ENCODE results near the gene KRTDAP. TPM values are rescaled to one million over a fixed set of nuclear protein-coding genes. Genes with fewer than 3 reads are reported as not detected.
A peak's percentile ranks its signal among the peaks of the same experiment; 100 is the strongest.

Gene KRTDAP, protein sequence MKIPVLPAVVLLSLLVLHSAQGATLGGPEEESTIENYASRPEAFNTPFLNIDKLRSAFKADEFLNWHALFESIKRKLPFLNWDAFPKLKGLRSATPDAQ
- total RNA-seq: not detected
- long read RNA-seq: 0 reads

DNA sequence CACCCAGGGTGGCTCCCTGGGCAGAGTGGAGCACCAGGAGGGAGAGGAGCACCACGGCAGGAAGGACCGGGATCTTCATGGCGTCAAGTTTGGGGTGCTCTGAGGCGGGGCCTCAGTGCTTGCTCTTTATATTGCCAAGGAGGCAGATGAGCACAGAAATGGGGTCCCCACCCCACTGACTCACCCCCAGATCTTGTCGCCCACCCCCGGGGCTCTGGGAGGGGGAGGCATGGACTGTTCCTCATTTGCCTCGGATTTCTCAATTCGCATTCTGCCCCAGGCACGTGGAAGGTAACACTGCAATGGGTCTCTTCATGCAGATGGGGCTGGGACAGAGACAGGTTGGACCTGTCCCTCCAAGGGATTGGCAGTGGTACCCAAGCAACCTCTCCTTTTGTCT, at the start of gene KRTDAP:
Gene KRTDAP (minus strand): TSS at position 101 of the 400 bp plus-strand sequence. CDS start 22 bp downstream, at position 79.
- ATAC-seq (ENCODE audit: poor library complexity) (no peak), DNase-seq (no peak)
- intact Hi-C loops (cut with DNase I): no loop called here

DNA sequence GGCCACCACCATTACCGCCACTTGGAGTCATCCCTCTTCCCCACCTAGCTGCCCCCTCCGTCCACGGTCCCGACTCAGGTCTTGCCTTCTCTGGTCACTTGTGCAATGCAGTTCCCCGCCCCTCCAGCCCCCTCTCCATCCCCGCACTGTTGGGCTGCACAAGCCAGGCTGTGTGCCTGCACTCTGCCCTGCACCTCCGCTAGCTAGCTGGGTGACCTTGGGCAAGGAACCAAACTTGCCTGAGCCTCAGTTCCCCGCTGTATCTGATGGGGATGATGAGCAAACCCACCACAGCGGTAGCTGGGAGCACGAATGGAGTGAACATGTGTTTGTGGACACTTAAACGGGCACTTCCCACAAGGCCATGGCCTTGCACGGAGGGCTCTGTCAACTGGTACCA, 49.6 kb upstream of the KRTDAP start:
- DNase-seq (no peak), ATAC-seq (ENCODE audit: poor library complexity) (no peak)
- intact Hi-C loops (cut with DNase I): loop anchor here (10.0 kb wide), 1 partner anchor 175 kb away; the partner anchor contains the start of gene KMT2B

DNA sequence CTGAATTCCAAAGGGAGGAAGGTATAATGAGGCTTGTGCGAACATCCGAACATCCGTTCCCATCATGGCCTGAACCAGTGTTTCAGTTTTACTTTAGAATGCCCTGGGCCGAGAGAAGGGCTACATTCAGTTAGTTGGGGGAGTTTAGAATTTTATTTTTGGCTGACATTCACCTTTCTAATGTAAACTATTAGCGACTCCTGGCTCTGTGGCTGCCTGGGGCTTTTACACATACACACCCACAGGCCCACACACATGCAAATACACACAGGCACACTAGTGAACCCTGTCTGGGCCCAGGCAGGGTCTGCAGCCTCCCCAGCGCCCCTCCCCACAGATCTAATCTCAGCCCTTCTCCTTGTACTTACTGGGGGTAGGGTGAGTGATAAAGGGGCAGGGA, 49.0 kb upstream of the KRTDAP start:
- ATAC-seq (ENCODE audit: poor library complexity): no peak
- intact Hi-C loops (cut with DNase I): no loop called here
- DNase-seq: no peak

DNA sequence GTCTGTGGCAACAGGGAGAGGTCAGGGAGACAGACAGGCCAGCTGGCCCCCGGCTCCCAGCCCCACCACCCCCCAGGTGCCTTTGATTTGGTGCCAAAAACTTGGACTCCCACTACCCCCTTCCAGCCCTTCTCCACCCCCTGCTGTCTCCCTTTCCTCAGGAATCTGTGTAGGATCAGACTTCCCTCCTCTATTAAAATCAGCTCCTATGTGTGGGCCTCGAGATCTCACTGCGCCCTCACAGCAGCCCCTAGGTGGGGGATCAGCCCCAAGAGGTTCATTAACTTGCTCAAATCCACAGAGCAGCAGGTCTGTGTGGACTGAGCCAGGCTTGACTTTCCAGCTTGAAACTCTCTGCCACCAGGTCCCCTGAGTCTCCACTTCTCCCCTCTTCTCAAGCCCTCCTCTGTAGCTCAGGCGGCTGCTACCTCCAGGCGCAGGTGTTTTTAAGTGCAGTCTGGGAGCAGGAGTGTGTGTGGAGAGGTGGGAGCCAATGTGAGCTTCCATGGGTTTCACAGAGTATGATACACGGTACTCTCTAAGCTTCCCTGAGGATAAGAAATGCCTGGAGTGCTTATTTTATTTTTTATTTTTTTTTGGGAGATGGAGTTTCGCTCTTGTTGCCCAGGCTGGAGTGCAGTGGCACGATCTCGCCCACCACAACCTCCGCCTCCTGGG, 44.7 kb upstream of the KRTDAP start:
- intact Hi-C loops (cut with DNase I): no loop called here
- ATAC-seq (ENCODE audit: poor library complexity) (no peak), DNase-seq (no peak)

DNA sequence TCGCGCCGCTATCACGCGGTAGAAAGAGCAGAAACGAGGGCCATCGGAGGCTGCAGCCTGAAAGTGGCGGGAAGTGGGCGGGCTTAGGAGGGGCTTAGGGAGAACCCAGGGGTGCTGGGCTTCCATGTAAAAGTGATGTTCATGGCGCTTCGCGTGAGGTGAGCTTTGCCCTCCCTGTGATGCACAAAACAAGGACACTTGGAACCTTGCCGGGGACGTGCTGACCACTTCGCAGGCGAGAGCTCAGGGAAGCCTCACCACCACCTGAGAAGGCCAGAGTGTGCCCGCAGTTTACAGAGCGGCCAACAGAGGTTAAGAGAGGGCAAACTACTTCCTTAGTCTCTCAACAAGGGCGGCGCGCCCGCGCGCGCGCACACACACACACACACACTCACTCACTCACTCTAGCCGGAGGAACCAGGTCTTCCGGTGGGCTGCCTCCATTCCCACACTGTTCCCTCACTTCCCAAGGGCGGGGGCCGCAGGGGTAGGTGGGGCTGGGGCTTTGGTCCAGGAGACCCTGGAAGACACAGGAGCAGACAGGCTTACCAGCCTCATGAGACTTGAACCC, 43.6 kb upstream of the KRTDAP start:
- DNase-seq: peak; percentile 59
- intact Hi-C loops (cut with DNase I): no loop called here
- peak; percentile 58 for ATAC-seq (ENCODE audit: poor library complexity)

DNA sequence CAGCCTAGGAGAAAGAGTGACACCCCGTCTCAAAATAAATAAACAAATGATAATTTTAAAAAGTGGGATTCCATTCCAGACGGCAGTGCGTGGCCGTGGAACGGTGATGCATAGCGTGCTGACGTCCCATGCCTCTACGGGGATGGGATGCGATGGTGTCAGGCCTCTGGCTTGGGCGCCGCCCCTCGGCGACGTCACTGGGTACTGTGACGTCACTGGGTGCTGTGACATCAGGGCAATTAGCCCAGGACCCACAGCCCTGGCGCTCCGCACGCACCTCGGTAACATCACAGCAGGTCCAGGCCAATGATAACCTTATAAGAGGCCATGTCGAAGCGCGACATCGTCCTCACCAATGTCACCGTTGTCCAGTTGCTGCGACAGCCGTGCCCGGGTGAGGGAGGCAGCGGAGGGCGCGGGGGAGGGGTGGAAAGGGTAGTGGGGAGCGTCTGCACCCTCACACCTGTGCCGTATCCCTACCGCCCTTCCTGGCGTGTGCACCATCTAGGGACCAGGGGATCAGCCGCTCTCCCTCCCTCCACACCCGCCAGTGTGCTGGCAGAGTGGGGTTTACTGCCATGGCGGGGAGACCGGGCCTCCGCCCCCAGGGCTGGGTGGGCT, 43.0 kb upstream of the KRTDAP start, which contains the start of gene GAPDHS:
Gene GAPDHS (plus strand): TSS at position 256 of the 621 bp plus-strand sequence. CDS start 72 bp downstream, at position 328.
- no peak for DNase-seq
- intact Hi-C loops (cut with DNase I): no loop called here
- no peak for ATAC-seq (ENCODE audit: poor library complexity)

DNA sequence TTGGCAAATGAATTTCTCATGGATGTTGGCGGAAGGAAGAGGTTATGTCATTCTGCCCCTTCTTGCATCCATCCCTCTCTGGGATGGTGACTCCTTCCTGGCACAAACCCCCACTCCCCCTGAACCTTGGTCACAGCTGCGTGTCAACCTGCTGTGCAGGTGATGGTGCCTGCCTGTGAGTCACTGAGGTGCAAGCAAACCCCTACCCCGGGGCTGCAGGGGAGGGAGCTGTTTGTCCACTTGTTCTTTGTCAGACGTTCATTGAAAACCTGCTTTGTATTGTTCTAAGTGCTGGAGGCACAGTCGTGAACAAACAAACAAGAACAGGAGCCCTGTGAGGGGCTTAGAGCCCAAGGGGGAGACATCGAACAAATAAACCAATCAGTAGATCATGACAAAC, 41.0 kb upstream of the KRTDAP start:
- ATAC-seq (ENCODE audit: poor library complexity) (no peak), DNase-seq (no peak)
- intact Hi-C loops (cut with DNase I): no loop called here

DNA sequence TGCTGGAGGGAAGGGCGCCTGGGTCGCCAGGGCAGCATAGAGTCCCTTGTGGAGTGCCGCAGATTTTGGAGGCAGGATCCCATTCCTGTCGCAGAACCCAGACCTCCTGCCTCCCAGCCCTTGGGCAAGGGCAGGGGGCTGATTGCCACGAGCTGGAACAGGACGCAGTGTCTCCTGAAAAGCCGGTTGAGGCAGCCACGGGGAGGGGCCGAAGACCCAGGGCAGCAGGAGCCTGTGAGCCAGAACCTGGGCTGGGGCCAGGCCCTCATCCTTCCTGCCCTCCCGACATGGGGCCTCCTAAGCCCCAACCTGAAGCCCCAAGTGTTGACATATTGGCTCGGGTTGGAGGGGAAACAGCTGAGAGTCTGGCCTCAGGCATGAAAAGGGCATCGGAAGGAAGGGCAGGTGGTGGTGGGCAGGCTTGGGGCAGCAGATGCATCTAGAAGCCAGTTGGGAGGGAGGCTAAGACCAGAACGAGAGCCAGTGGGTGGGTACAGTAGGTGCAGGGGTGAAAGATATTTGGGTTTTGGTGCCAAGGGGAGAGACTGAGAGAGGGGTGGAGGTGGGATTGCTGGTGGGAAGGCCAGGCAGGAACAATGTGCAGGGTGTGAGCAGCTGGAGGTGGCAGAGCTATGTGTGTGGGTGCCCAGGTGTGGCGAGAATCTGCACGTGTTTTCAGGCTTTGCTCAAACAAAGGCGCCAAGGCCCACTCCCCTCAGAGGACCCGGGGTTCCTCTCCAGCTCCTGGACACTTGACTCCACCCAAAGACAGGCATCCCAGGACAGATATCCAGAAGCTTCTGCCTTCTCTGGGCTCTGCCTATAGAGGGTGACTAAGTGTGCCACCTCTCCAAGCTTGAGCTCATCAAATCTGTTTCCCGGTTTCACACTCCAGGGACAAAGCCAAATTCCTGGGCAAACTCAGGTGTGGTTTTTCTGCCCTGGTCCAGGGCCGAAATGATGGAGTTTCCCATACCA, 39.3 kb upstream of the KRTDAP start:
- DNase-seq (no peak), ATAC-seq (ENCODE audit: poor library complexity) (no peak)
- intact Hi-C loops (cut with DNase I): no loop called here

DNA sequence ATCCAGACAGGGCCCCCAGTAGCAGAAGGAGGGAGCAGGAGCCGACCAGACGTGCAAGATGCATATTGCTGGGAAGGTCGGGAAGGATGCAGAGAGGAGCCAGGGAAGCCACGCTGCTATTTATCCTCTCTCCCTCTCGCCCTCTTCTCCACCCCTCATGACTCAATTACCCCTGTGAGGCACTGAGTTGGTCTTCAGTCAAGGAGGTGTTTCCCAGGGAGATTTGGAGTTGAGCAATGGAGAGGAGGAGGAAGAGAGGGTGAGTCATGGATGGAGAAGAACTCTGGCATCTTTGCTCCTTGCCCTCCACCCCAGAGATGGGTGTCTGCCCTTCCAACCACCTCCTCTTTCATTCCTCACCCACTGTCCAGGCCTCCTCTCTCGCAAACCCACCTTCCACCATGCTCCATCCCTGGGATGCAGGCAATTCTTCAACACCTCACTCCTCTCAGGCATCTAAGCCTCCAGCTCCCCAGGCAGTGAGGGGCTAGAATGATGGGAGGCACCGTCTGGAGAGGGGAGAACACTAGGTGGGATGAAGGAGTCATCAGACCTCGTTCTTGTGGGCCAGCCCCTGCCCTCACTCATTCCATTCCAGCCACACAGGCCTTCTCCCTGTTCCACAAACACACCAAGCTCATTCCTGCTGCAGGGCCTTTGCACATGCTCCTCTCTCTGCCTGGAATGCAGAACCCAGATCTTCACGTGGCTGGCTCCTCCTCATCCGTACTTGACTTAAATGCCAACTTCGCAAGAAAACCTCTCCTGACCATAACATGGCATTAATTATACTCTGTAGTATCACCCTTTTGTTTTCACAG, 38.2 kb upstream of the KRTDAP start, which contains the start of gene SBSN:
Gene SBSN (minus strand): TSS at position 94 of the 821 bp plus-strand sequence. CDS start 30 bp downstream, at position 64.
- ATAC-seq (ENCODE audit: poor library complexity): no peak

DNA sequence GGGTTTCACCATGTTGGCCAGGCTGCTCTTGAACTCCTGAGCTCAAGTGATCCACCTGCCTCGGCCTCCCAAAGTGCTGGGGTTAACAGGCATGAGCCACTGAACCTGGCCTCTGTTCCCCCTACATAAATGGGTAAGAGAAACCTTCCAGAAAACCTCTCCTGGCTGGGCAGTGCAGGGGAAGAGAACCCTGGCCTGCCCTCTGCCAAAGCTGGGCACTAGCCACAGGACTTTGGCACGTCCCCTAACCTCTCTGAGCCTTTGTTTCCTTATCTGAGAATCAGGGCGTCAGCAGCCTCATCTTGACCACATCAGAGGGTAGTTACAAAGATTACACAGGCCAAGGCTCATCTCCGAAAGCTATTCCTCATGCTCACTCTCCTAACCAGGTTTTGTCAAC, 35.6 kb upstream of the KRTDAP start:
- ATAC-seq (ENCODE audit: poor library complexity): no peak

More for the DNA sequence above, 38.2 kb upstream of the KRTDAP start, which contains the start of gene SBSN:
- intact Hi-C loops (cut with DNase I): no loop called here
- no peak for DNase-seq

DNA sequence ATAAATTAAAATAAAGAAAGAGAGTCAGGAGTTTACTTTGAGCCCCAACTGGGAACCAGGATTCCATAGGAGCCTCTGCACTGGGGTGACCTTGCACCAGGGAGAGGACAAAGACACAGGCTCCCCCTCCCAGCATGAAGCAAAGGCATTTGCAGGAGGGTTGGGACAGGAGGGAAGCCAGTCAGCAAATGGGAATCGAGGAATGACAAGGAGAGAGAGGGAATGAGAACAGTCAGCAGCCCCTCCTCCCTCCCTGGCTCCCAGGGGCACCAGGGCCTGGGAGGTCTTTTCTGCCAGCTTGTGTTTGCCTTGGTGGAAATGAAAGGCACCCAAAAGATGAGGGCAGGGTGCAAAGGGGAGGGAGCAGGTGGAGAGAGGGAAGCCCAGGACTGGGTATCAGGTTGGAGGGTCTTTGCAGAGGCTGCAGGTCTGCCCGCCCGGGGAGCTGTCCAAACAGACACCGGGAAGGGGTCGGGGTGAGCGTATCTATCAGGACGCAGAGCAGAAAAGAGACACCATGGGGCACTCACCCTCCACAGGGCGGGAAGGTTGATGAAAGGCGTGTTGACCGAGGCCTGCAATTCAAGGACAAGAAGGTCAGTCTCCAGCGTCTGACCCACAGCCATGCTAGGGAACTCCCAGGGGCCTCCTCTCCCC, 34.0 kb upstream of the KRTDAP start:
- ATAC-seq (ENCODE audit: poor library complexity) (no peak), DNase-seq (no peak)
- intact Hi-C loops (cut with DNase I): no loop called here

More for the DNA sequence above, 35.6 kb upstream of the KRTDAP start:
- DNase-seq: no peak
- intact Hi-C loops (cut with DNase I): no loop called here

DNA sequence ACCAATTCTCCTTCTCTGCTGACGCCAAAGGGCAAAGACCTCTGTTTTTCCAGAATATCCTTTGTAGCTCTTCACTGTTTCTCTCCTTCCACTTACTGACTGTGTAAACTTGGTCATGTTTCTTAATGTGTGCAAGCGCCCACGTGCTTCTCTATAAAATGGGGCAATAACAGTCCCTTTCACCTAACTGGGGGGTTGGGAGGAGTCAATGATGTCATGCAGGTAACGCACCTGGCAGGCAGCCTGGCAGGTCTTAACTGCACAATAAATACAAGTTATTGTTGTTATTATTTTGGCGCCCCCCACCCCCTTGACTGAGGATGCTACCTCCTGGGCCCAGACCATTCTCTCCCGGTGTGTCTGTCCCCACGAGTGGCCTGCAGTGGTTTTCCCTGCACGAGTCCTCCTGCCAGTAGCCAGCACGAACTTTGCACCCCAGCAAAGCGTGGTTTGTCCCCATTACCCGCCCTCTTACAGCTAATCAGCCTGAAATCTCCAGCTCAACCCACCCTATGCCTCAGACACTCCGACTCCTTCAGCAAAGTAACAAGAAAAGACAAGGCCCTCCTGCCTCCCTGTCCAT, 32.6 kb upstream of the KRTDAP start:
- intact Hi-C loops (cut with DNase I): no loop called here
- ATAC-seq (ENCODE audit: poor library complexity): no peak

DNA sequence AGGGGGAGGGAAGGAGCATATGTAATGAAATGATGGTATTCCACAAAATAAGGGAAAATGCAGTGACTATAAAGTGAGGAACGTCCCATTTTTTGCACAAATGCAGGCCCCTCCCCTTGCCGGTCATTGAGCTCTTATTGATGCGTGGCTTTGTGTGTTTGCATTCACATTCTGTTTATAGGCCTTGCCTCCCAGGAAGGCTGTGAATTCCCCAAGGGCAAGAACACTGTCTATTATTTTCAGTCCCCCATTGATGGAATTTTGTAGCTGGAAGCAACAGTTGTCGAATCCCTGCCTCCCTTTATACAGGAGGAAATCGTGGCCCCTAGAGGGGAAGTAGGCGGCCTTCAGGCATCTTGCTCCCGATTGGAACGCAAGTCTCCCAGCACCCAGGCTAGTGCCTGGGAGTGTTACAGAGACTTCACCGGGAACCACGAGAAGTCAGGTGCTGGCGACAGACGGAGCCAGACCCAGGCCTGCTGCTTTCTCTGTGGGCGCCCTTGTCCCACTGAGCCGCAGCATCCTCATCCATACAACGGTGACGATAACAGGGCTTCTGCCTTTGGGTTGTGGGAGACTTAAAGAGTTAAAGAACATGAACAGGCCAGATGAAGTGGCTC, 31.0 kb upstream of the KRTDAP start:
- DNase-seq: no peak
- ATAC-seq (ENCODE audit: poor library complexity): no peak
- intact Hi-C loops (cut with DNase I): no loop called here

More for the DNA sequence above, 32.6 kb upstream of the KRTDAP start:
- DNase-seq: no peak

DNA sequence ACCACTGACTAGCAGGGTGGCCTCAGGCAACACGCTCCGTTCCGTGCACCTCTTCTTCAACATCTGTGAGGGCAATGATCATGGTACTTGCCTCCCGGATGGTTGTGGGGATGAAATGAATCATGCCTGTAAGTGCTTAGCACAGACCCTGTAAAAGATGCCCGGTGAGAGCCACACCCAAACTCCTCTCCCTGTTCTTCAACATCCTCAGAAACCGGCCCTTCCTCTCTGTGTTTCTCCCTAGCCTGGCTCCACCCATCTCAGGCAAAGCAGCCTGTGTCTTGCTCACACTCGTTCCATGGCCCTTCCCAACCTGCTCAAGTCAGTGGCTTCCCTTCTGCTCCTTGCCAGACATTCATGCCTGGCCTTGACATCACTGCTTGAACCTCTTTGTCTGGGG, 29.0 kb upstream of the KRTDAP start:
- no peak for ATAC-seq (ENCODE audit: poor library complexity)
- no peak for DNase-seq
- intact Hi-C loops (cut with DNase I): no loop called here

DNA sequence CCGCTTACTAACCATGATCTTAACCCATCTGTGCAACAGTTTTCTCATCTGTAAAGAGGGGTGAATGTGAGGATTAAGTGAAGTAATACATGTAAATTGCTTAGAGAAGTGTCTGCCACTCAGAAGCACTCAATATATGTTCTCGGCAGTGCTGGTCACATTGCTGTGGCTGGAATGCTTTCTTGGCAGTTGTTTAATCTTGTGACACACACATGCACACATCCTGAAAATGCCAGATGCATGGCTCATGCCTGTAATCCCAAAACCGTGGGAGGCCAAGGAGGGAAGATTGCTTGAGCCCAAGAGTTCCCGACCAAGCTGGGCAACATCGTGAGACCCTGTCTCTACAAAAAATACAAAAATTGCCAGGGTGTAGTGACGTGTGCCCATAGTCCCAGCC, 28.0 kb upstream of the KRTDAP start:
- intact Hi-C loops (cut with DNase I): no loop called here
- DNase-seq (no peak), ATAC-seq (ENCODE audit: poor library complexity) (no peak)

DNA sequence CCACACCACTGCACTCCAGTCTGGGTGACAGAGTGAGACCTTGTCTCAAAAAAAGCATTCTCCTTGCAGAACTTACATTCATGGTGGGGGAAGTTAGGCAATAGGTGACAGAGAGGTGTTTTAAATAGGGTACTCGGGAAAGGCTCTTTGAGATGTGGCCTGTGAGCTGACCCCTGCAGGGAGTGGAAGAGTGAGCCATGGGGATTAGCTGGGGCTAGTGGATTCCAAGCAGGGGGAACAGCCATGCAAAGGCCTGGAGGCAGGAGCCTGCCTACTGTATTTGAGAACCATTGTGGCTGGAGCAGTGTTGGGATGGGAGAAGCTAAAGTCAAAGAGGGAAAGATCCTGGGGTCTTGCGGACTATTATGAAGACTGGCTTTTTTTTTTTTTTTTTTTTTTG, 27.1 kb upstream of the KRTDAP start:
- DNase-seq (no peak), ATAC-seq (ENCODE audit: poor library complexity) (no peak)
- intact Hi-C loops (cut with DNase I): no loop called here

Data from Right ventricle myocardium superior (tissue), 1 donor.